Activated CD4-positive, alpha-beta memory T cell treated with anti-CD3 and anti-CD28 coated beads for 36 hours (primary cell): ENCODE results near the gene FATE1. TPM values are rescaled to one million over a fixed set of nuclear protein-coding genes. Genes with fewer than 3 reads are reported as not detected.

Experiments
- CTCF ChIA-PET: fragments of 350-600 bp; sonication (Branson Sonifier 250); formaldehyde crosslinking; loops from one replicate; lab custom pipeline; 2021; ENCODE audit warnings: antibody characterized with exemption, inconsistent platforms; lab: Charles Lee
- POLR2A ChIA-PET: fragments of 350-600 bp; sonication (Branson Sonifier 250); formaldehyde crosslinking; loops from one replicate; lab custom pipeline; 2021; ENCODE audit warnings: antibody characterized with exemption; lab: Charles Lee
- DNase-seq: peaks from one replicate; pipeline ENCODE4 v3.0.0-alpha.2; 2020
- H3K27ac Mint-ChIP-seq: one replicate; pipeline ENCODE4 v1.8.0; 2021; ENCODE audit warnings: mixed read lengths
- H3K27me3 Mint-ChIP-seq: one replicate; pipeline ENCODE4 v1.8.0; 2021; ENCODE audit warnings: mixed read lengths
- H3K36me3 Mint-ChIP-seq: one replicate; pipeline ENCODE4 v1.8.0; 2021; ENCODE audit warnings: mixed read lengths
- H3K4me1 Mint-ChIP-seq: one replicate; pipeline ENCODE4 v1.8.0; 2021; ENCODE audit warnings: low read depth, mixed read lengths
- H3K4me3 Mint-ChIP-seq: one replicate; pipeline ENCODE4 v1.8.0; 2021; ENCODE audit warnings: mild to moderate bottlenecking, mixed read lengths
- H3K9me3 Mint-ChIP-seq: one replicate; pipeline ENCODE4 v1.8.0; 2021; ENCODE audit warnings: mixed read lengths
- intact Hi-C: fragments of 100-400 bp; cut with micrococcal nuclease; formaldehyde crosslinking; loops from one replicate; pipeline ENCODE4 v1.15.1; 2023
- total RNA-seq, 2 experiments: library from RNA; stranded (reverse); gene quantifications; one replicate each; pipeline ENCODE4 v1.2.3, GENCODE V29; 2021

The FATE1 gene
- total RNA-seq, 2 experiments from 2014 or later: not detected

DNA sequence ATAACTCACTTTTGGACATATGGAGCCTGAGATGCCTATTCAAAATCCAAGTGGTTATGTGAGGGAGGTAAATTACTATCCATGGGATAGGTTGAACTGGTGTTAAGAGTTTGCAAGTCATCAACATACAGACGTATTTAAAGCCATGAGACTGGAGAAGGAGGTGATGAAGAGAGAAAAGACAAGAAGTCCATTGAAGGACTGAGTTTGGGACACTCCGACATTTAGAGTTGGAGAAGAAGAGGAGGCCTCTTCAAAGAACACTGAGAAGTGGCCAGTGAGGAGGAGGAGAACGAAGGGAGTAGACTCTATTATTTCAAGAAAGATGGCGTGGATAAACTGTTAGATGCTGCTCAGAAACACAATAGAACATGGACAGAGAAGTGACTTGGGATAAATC is 18.6 kb downstream of the FATE1 start, which contains the start of gene CNGA2:
TSS of gene CNGA2 (plus strand) at position 301 of the 400 bp plus-strand sequence. CDS start 3,738 bp downstream, outside the sequence.
- POLR2A ChIA-PET: no interaction called here
- no peaks in the 10 kb centered on the region for H3K9me3 Mint-ChIP-seq
- H3K4me3 Mint-ChIP-seq: no peak within 1 kb of the TSS
- DNase-seq: no peak
- CTCF ChIA-PET: no interaction called here
- H3K36me3 Mint-ChIP-seq: no peaks in the 10 kb centered on the region
- peaks cover 3% of the 10 kb centered on the region for H3K27me3 Mint-ChIP-seq
- intact Hi-C loops: no loop called here
- no peaks in the 10 kb centered on the region for H3K4me1 Mint-ChIP-seq
- H3K27ac Mint-ChIP-seq: no peak within 1 kb of the TSS

DNA sequence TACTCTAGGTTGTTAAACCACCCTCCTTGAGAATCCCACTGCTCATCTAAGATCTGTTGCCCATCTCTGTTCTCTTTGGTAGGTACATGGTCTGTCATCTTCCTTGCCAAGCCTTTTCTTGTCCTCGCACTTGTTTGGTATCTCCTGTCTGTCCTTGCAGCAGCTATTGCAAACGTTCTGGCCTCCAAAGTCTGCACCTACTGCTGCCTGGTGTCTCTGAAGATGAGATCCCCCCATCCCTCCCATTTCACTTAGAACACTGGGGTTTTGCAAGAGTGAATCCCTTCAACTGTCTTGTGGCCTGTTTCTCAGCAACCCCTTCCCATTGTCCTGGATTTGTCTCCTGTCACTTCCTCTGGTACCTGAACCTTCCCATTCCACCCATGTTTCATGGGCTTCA is 19.4 kb downstream of the FATE1 start:
- intact Hi-C loops: no loop called here
- no peak overlapping the region for H3K27ac Mint-ChIP-seq
- H3K36me3 Mint-ChIP-seq: no peaks in the 10 kb centered on the region
- DNase-seq: no peak
- H3K4me1 Mint-ChIP-seq: no peaks in the 10 kb centered on the region
- ChIA-PET CTCF (no interaction called here), POLR2A (no interaction called here)
- peaks cover 3% of the 10 kb centered on the region for H3K27me3 Mint-ChIP-seq
- no peaks in the 10 kb centered on the region for H3K9me3 Mint-ChIP-seq
- no peak overlapping the region for H3K4me3 Mint-ChIP-seq

DNA sequence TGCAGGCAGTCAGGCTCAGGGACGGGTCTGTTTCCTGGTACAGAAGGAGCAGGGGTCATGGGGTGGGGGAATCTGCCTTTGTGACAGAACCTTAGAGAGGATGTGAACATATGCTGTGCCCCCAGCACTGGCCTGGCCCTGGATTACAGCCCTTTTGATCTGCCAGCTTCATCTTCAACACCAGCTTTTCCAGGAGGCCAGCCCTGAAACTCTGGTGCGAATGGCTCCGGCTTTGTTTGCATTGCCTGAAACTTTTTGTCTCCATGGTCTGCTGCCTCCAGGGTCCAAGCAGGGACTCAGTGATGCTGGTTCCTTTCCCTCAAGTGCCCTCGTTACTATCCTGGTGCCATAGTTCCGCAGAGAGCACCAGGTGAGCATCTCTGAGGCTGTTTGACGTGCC is 20.9 kb downstream of the FATE1 start:
- ChIA-PET POLR2A (no interaction called here), CTCF (no interaction called here)
- Mint-ChIP-seq H3K36me3 (no peaks in the 10 kb centered on the region), H3K4me3 (no peak overlapping the region), H3K27me3 (peaks cover 3% of the 10 kb centered on the region), H3K27ac (no peak overlapping the region), H3K9me3 (no peaks in the 10 kb centered on the region), H3K4me1 (no peaks in the 10 kb centered on the region)
- intact Hi-C loops: no loop called here
- DNase-seq: no peak

DNA sequence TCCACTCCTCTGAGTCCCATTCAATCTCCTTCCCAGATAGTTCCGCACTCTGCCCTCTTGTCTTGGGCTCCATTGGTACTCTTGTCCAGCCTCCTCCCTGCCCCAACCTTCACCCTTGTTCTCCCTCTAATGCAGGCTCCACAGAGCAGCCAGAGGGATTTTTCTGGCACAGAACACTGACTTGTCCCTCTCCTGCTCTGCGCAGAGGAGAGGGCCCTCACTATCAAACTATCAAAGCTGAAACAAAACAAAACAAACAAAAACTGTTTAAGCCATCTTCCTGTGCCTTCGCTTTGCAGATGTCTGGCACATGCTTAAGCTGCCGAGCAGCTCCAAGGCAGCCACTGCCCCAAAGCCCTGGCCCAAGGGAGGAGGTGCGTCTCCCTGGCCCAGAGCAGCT is 21.7 kb downstream of the FATE1 start:
- Mint-ChIP-seq H3K4me1 (no peaks in the 10 kb centered on the region), H3K9me3 (no peaks in the 10 kb centered on the region), H3K27ac (no peak overlapping the region), H3K4me3 (no peak overlapping the region), H3K27me3 (peaks cover 3% of the 10 kb centered on the region), H3K36me3 (no peaks in the 10 kb centered on the region)
- POLR2A ChIA-PET: no interaction called here
- CTCF ChIA-PET: no interaction called here
- intact Hi-C loops: no loop called here
- no peak for DNase-seq

DNA sequence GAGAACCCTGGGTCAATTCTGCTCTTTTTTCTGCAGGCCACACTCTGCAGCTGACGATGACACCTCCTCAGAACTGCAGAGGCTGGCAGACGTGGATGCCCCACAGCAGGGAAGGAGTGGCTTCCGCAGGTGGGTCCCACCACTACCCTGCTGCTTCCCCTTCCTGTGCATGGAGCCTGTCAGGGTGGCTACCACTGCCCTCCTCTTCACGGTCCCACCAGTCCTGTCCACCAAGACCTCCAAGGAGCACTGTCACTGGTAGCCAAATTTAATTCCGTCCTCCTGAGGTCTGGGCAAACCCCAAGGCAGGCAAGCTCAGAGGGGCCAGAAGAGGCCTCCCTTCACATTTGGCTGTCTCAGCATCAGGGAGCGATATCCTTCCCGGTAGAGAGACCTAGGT is 22.9 kb downstream of the FATE1 start:
- Mint-ChIP-seq H3K27me3 (peaks cover under 1% of the 10 kb centered on the region), H3K36me3 (no peaks in the 10 kb centered on the region), H3K27ac (no peak overlapping the region), H3K4me3 (no peak overlapping the region), H3K9me3 (no peaks in the 10 kb centered on the region), H3K4me1 (no peaks in the 10 kb centered on the region)
- ChIA-PET POLR2A (no interaction called here), CTCF (no interaction called here)
- DNase-seq: no peak
- intact Hi-C loops: no loop called here

DNA sequence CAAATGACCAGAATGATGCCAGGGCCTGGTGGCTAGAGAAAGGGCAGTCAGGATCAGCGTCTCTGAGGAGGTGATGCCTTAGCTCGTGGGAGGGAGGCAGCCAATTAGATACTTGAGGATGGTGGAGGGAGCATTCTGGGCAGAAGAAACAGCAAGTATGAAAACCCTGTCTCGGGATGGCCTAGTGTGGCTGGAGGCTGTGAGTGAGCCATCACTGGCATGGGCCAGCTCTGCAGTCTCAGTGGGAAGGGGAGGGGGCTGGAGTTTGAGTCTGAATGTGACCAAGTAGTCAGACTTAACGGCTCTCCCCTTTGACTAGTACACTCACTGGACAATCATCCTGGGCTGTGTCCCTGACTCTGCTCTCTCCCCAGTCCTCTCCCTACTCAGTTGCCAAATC is 25.8 kb downstream of the FATE1 start:
- no peaks in the 10 kb centered on the region for H3K36me3 Mint-ChIP-seq
- ChIA-PET POLR2A (no interaction called here), CTCF (no interaction called here)
- no peak for DNase-seq
- no peaks in the 10 kb centered on the region for H3K27me3 Mint-ChIP-seq
- H3K4me3 Mint-ChIP-seq: no peak overlapping the region
- no peaks in the 10 kb centered on the region for H3K4me1 Mint-ChIP-seq
- no peak overlapping the region for H3K27ac Mint-ChIP-seq
- no peaks in the 10 kb centered on the region for H3K9me3 Mint-ChIP-seq
- intact Hi-C loops: no loop called here

DNA sequence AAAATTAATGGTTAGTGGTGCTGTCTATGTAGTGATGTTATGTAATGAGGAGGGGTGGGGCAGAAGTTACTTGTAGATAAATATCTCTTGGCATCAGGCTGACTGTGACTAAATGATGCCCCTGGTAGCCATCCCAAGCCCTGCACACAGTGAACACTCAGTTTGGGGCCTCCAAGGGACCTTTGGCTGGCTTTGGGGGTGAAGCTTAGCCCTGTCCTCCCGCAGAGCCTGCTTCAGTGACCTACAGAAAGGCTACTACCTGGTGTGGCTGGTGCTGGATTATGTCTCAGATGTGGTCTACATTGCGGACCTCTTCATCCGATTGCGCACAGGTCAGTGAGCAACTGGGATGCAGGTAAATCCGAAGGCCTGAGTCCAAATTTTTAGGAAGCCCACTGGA is 26.5 kb downstream of the FATE1 start:
- intact Hi-C loops: no loop called here

DNA sequence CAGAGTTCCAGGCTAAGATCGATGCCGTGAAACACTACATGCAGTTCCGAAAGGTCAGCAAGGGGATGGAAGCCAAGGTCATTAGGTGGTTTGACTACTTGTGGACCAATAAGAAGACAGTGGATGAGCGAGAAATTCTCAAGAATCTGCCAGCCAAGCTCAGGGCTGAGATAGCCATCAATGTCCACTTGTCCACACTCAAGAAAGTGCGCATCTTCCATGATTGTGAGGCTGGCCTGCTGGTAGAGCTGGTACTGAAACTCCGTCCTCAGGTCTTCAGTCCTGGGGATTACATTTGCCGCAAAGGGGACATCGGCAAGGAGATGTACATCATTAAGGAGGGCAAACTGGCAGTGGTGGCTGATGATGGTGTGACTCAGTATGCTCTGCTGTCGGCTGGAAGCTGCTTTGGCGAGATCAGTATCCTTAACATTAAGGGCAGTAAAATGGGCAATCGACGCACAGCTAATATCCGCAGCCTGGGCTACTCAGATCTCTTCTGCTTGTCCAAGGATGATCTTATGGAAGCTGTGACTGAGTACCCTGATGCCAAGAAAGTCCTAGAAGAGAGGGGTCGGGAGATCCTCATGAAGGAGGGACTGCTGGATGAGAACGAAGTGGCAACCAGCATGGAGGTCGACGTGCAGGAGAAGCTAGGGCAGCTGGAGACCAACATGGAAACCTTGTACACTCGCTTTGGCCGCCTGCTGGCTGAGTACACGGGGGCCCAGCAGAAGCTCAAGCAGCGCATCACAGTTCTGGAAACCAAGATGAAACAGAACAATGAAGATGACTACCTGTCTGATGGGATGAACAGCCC is 28.0 kb downstream of the FATE1 start:
- Mint-ChIP-seq H3K4me1 (no peaks in the 10 kb centered on the region), H3K9me3 (no peaks in the 10 kb centered on the region), H3K36me3 (no peaks in the 10 kb centered on the region), H3K27ac (no peak overlapping the region), H3K4me3 (no peak overlapping the region), H3K27me3 (no peaks in the 10 kb centered on the region)
- CTCF ChIA-PET: no interaction called here
- no peak for DNase-seq
- intact Hi-C loops: no loop called here
- POLR2A ChIA-PET: no interaction called here

More for the DNA sequence above, 26.5 kb downstream of the FATE1 start:
- Mint-ChIP-seq H3K4me3 (no peak overlapping the region), H3K36me3 (no peaks in the 10 kb centered on the region), H3K9me3 (no peaks in the 10 kb centered on the region), H3K27ac (no peak overlapping the region), H3K27me3 (no peaks in the 10 kb centered on the region), H3K4me1 (no peaks in the 10 kb centered on the region)
- no peak for DNase-seq
- ChIA-PET POLR2A (no interaction called here), CTCF (no interaction called here)

DNA sequence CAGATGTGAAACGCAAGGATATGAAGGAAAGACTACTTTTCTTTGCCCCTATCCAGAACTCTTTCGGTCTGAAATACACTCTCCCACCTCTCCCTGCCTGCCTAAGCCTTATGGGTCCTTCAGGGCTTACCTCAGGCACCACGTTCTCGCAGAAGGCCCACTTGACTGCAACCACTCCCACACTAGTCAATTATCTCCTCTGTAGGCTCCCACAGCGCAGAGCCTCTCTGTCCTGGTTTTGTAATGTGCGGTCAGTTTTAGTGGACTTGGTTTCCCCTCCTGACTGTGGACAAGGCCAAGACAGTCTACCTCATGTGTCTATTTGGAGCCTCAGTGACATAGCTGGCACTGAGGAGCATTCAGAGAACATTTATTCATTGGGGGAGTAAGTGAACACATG is 29.8 kb downstream of the FATE1 start:
- DNase-seq: no peak
- H3K4me3 Mint-ChIP-seq: no peak overlapping the region
- intact Hi-C loops: no loop called here
- no peaks in the 10 kb centered on the region for H3K4me1 Mint-ChIP-seq
- no peak overlapping the region for H3K27ac Mint-ChIP-seq
- H3K27me3 Mint-ChIP-seq: peaks cover under 1% of the 10 kb centered on the region
- POLR2A ChIA-PET: no interaction called here
- H3K36me3 Mint-ChIP-seq: no peaks in the 10 kb centered on the region
- CTCF ChIA-PET: no interaction called here
- no peaks in the 10 kb centered on the region for H3K9me3 Mint-ChIP-seq

DNA sequence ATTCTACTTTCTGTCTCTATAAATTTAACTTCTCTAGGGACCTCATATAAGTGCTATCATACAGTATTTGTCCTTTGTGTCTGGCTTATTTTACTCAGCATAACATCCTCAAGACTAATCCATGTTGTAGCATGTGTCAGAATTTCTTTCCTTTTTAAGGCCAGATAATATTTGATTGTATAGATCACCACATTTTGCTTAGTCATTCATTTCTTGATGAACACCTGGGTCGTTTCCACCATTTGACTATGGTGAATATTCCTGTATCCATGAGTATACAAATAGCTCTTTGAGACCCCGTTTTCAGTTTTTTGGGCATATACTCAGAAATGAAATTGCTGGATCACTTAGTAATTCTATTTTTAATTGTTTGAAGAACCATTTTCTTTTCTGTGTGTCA is 30.7 kb downstream of the FATE1 start:
- no peak overlapping the region for H3K4me3 Mint-ChIP-seq
- no peaks in the 10 kb centered on the region for H3K36me3 Mint-ChIP-seq
- no peaks in the 10 kb centered on the region for H3K9me3 Mint-ChIP-seq
- H3K4me1 Mint-ChIP-seq: no peaks in the 10 kb centered on the region
- no peak for DNase-seq
- POLR2A ChIA-PET: no interaction called here
- CTCF ChIA-PET: no interaction called here
- intact Hi-C loops: no loop called here
- H3K27me3 Mint-ChIP-seq: peaks cover 8% of the 10 kb centered on the region
- H3K27ac Mint-ChIP-seq: no peak overlapping the region

DNA sequence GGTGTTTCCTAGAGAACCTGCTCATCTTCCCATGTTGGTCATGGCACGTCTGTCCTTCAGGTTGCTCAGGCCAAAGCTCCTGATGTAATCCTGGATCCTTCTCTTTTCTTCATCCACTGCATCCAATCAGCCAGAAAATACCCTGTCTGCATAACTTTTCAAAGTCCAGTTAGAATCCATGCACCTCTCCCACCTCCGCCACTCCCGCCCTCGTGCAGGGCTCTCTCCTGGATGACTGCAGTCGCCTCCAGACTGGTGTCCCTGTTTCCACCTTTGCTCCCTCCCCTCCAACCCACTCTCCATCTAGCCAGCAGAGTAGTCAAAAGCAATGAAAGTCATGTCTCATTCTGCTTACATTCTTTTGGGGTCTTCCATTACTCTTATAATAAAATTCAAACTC is 34.7 kb downstream of the FATE1 start:
- H3K27ac Mint-ChIP-seq: no peak overlapping the region
- peaks cover 8% of the 10 kb centered on the region for H3K27me3 Mint-ChIP-seq
- no peaks in the 10 kb centered on the region for H3K4me1 Mint-ChIP-seq
- CTCF ChIA-PET: interaction anchor here (0.6 to 1.1 kb wide), 2 partner anchors 21 to 223 kb away, joined by 3 read pairs; no protein-coding TSS in a partner anchor
- POLR2A ChIA-PET: no interaction called here
- no peak overlapping the region for H3K4me3 Mint-ChIP-seq
- no peaks in the 10 kb centered on the region for H3K36me3 Mint-ChIP-seq
- no peaks in the 10 kb centered on the region for H3K9me3 Mint-ChIP-seq
- intact Hi-C loops: loop anchor here (5.0 kb wide), 1 partner anchor 887 kb away; the partner anchor contains the start of gene GABRQ
- no peak for DNase-seq

DNA sequence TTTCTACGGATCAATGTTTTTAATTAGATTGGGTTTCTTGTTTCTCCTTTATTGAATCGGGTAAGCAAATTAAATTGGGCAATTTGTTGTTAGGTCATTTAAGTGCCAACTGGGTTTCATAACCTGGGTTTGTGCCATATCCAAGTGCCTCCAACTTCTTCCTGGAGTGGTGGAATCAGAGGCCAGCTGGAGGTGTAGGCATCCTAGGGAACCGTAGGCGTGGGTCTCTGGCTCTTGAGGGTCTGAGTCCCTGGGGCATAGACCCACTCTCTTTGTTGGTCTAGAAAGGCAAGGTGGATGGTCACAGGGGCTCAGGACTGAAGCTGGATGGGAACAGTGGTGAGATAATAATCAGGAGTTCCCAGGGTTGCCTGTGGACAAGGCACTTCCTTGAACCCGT is 37.0 kb downstream of the FATE1 start:
- intact Hi-C loops: loop anchor here (5.0 kb wide), 1 partner anchor 884 kb away; the partner anchor contains the start of gene GABRQ
- Mint-ChIP-seq H3K4me1 (no peaks in the 10 kb centered on the region), H3K36me3 (no peaks in the 10 kb centered on the region), H3K27ac (no peak overlapping the region), H3K4me3 (no peak overlapping the region), H3K9me3 (no peaks in the 10 kb centered on the region), H3K27me3 (peaks cover 8% of the 10 kb centered on the region)
- DNase-seq: no peak
- ChIA-PET POLR2A (no interaction called here), CTCF (interaction anchor here (1.0 kb wide), 1 partner anchor 880 kb away, joined by 5 read pairs; no protein-coding TSS in a partner anchor)
